ENCODE results near the gene PRTN3.

The PRTN3 gene

GRCh38 chr19:867855-868457, 27.2 kb downstream of the PRTN3 start:
- in situ Hi-C loops (cut with MboI; ENCODE audit: low pct_unique_long_range_greater_than_20kb, low sequenced_read_pairs, unreplicated experiment): loop anchor here (10.0 kb wide), 1 partner anchor 57 kb away; the partner anchor contains the start of gene ARID3A
- DNase-seq (ENCODE audit: low spot score): no peak
- no peak for TF ChIP-seq CTCF (IDR thresholded peaks at IDR 0.05; ENCODE audit: extremely low read depth, insufficient read depth, missing control alignments)

DNA sequence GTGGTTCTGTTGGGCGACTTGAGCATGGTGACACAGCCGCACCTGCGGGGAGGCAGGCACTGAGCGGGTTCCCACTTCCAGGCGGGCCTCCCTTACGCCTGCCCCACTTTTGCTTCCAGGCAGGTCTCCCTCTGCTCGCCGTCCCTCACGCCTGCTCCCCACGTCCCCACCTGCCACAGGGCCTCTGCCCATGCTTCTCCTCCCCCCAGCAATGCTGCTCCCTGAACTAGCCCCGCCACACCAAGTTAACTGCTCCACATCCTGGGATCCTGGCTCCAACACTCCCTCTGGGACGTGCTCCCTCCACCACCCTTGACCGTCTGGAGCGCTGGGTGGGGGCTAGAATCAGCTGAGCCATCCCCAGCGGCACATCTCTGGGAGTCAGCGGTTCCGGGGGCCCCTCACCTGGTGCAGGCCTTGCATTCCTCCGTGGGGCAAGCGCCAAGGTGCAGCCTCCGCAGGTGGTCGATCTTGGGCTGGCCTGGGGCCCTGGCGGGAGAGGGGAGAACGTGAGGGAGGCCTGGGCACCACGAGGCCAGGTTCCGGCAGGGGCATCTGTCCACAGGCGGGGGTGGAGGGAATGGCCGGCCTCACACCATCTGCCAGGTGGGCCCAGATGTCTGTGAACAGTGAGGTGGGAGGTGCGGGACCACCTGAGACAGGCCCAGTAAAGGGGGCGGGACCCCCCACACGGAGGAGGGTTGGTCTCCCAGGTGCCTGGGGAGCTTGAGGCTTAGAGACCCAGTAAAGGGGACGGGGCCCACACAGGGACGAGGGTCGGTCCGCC, 27.9 kb downstream of the PRTN3 start:
- no peak for DNase-seq (ENCODE audit: low spot score)
- in situ Hi-C loops (cut with MboI; ENCODE audit: low pct_unique_long_range_greater_than_20kb, low sequenced_read_pairs, unreplicated experiment): loop anchor here (10.0 kb wide), 1 partner anchor 56 kb away; the partner anchor contains the start of gene ARID3A
- no peak for TF ChIP-seq CTCF (IDR thresholded peaks at IDR 0.05; ENCODE audit: extremely low read depth, insufficient read depth, missing control alignments)

GRCh38 chr19:869245-870177, 28.7 kb downstream of the PRTN3 start:
- TF ChIP-seq CTCF (IDR thresholded peaks at IDR 0.05; ENCODE audit: extremely low read depth, insufficient read depth, missing control alignments): no peak
- no peak for DNase-seq (ENCODE audit: low spot score)
- in situ Hi-C loops (cut with MboI; ENCODE audit: low pct_unique_long_range_greater_than_20kb, low sequenced_read_pairs, unreplicated experiment): loop anchor here (10.0 kb wide), 1 partner anchor 55 kb away; the partner anchor contains the start of gene ARID3A

GRCh38 chr19:870314-870713, 29.5 kb downstream of the PRTN3 start:
- no peak for DNase-seq (ENCODE audit: low spot score)
- no peak for TF ChIP-seq CTCF (IDR thresholded peaks at IDR 0.05; ENCODE audit: extremely low read depth, insufficient read depth, missing control alignments)
- in situ Hi-C loops (cut with MboI; ENCODE audit: low pct_unique_long_range_greater_than_20kb, low sequenced_read_pairs, unreplicated experiment): no loop called here

- in situ Hi-C loops (cut with MboI; ENCODE audit: low pct_unique_long_range_greater_than_20kb, low sequenced_read_pairs, unreplicated experiment): no loop called here
- DNase-seq (ENCODE audit: low spot score): no peak
- no peak for TF ChIP-seq CTCF (IDR thresholded peaks at IDR 0.05; ENCODE audit: extremely low read depth, insufficient read depth, missing control alignments)
Measured at GRCh38 chr19:870963-871401, 30.2 kb downstream of the PRTN3 start.

Data from GM13977 (cell line).